ENCODE data around the gene KCTD2.

GRCh38 chr17:75064460-75064859 lies 17.4 kb downstream of the KCTD2 start:
- TF ChIP-seq CTCF (IDR thresholded peaks at IDR 0.05; ENCODE audit: insufficient read depth, low read length) (no peak), SPI1 (IDR thresholded peaks at IDR 0.05; ENCODE audit: borderline replicate concordance, low read depth) (no peak), POLR2AphosphoS5 (IDR thresholded peaks at IDR 0.05; ENCODE audit: low read depth) (no peak), GABPA (IDR thresholded peaks at IDR 0.05; ENCODE audit: low read depth) (no peak)
- TF ChIP-seq, protein P1, sequence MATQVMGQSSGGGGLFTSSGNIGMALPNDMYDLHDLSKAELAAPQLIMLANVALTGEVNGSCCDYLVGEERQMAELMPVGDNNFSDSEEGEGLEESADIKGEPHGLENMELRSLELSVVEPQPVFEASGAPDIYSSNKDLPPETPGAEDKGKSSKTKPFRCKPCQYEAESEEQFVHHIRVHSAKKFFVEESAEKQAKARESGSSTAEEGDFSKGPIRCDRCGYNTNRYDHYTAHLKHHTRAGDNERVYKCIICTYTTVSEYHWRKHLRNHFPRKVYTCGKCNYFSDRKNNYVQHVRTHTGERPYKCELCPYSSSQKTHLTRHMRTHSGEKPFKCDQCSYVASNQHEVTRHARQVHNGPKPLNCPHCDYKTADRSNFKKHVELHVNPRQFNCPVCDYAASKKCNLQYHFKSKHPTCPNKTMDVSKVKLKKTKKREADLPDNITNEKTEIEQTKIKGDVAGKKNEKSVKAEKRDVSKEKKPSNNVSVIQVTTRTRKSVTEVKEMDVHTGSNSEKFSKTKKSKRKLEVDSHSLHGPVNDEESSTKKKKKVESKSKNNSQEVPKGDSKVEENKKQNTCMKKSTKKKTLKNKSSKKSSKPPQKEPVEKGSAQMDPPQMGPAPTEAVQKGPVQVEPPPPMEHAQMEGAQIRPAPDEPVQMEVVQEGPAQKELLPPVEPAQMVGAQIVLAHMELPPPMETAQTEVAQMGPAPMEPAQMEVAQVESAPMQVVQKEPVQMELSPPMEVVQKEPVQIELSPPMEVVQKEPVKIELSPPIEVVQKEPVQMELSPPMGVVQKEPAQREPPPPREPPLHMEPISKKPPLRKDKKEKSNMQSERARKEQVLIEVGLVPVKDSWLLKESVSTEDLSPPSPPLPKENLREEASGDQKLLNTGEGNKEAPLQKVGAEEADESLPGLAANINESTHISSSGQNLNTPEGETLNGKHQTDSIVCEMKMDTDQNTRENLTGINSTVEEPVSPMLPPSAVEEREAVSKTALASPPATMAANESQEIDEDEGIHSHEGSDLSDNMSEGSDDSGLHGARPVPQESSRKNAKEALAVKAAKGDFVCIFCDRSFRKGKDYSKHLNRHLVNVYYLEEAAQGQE (IDR thresholded peaks at IDR 0.05; ENCODE audit: insufficient replicate concordance, low read depth), result no peak
